GM18517 (cell line): Measurements from ENCODE around the gene GRIK3.

Experiments used
- ATAC-seq: cut with Tn5 transposase; IDR thresholded peaks from one replicate; pipeline ENCODE4 v1.9.1; 2021; ENCODE audit warnings: mild to moderate bottlenecking, moderate library complexity; ENCODE audit not compliant: unreplicated experiment

The GRIK3 gene

DNA sequence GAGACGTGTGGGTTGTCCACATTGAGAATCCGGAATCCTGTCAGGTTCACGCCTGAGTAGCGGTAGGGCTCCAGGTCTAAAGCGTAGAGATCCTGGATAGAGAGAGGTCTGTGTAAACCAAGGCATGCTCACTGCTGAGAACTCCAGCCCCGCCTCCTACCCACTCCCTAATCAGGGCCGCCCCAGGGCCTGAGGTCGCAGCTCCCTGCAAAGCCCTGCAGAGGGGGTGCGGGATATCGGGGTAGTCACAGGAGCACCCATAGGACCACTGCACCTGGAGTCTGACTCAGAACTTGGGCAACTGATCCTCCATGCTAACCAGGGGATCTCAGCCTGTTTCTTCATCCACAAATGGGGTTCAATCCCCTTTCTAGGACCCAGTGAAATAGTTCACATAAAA lies 174.4 kb downstream of the GRIK3 start:
- ATAC-seq: no peak

DNA sequence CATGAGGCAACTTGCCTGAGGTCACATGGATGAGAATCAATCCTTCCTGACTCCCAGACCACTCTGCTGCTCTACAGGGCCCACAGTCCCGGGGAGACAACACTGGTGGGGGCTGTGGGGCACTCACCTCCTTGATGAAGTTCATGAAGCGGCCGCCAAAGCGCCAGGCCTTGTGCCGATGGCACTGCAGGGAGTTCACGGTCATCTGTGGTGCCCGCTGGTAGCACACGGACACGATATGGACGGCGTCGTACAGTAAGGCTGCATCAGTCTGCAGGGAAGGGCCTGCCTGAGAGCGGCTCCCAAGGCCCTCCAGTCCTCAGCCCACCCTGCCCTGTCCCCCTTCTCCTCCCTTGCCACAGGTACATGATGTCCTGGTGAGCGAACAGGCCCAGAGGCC lies 175.3 kb downstream of the GRIK3 start:
- ATAC-seq: no peak

DNA sequence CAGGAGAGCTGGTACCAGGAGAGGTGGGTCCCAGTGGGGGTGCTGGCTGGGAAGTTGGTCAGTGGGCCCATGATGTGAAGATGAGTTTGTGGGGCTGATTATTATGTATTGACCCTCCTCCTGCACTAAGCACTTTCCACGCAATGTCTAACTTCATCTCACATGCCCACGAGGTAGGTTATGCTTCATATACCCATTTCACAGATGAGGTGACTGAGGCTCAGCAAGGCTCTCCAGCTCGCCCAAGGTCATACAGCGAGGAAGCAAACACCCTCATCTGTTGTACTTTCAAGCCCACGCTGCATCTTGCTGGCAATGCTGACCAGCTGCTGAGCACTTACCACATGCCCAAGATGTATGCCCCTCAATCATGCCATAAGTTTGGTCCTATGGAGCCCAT lies 175.8 kb downstream of the GRIK3 start:
- no peak for ATAC-seq

DNA sequence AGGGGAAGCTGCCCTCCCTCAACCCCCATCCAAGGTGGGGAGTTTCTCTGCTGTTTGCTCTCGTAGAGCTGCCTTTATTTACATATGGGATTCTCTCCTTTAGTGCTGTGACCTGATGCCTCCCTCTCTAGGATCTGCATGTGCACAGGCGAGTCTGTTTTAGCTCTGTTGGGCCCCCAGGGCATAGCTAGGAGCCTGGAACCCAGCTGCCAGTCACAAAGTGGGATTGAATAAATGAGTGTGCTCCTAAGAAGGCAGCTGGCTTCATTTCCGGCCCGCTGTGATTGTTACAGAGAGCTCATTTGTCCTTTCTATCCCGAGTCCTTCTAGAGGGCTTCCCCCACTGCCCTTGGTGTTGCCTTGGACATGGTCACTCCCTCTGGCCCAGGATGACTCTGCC lies 176.6 kb downstream of the GRIK3 start:
- no peak for ATAC-seq

DNA sequence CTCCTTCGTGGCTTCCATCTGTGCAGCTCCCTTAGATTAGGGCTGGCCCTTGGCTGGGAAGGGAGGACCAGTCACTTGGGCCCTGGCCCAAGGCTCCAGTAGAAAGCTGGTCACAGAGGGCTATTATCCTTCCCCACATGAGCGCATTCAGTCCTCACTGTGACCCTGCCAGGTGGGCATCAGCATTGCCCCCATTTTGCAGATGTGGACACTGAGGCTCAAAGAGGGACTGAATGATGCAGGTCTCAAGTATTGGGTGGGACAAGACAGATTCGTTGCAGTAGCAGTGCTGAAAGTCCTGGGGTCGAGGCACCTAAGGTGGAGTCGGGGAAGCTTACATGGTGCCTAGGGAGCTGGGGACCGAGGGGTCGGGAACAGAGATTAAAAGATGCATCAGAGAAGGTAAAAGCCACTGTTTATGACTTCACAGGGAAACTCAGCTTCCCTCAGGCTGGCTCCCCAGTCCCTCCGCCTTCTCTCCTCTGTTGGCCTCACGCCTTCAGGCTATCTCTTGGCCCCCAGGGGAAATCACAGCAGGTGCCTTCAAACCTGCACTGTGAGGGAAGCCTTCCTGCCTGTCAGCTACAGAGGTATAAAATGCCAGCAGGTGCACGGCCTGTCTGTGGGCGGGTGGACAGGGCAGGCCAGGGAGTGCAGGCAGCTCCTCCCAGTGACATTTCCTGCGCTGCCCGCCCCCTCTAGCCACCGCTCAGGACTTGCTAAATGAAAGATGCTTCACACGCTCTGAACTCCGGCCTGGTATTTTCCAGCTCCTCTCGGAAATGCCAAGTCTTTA lies 178.4 kb downstream of the GRIK3 start:
- no peak for ATAC-seq

GRCh38 chr1:36853638-36854037 lies 180.7 kb downstream of the GRIK3 start:
- ATAC-seq: no peak

- ATAC-seq: no peak
These were observed 181.7 kb downstream of the GRIK3 start for GRCh38 chr1:36852586-36852985.

DNA sequence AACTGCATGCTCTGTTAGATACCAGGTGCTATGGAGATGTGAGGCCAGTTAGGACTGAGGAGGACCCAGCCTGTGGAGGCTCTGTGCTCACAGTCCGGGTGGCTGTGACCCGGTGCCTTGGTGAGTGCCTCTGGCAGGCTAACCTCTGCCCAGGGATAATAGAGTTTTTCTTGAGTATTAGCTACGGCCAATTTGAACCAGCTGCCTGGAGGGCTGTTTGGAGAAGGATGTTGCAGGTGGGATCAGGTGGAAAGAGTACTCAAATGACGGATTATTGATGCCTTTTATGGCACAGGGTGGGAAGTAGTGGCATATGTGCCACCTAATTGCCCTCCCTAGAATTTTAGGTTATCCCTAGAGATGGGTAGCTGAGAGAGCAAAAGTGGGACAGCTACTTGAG lies 182.7 kb downstream of the GRIK3 start:
- no peak for ATAC-seq

DNA sequence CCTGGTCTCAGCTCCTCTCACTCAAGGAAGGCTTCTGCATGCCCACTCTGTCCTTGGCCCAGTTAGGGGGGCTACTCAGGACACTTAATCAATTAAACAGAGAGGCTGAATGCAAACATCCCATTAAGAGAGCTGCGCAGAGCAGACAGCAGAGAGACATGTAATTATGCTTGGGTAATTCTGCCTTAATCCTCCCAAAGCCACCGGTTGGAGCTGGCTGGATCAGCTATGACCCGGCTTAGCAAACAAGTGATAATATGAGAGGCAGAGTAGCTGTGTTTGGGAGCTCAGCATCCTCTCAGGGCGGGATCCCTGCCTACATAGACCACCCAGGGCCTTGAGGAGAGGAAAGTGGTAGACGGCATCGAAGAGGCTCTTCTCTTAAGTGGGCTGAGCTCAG lies 183.2 kb downstream of the GRIK3 start:
- no peak for ATAC-seq

- no peak for ATAC-seq
These were observed 184.4 kb downstream of the GRIK3 start for GRCh38 chr1:36849956-36850355.

GRCh38 chr1:36847761-36848160 lies 186.6 kb downstream of the GRIK3 start:
- no peak for ATAC-seq

GRCh38 chr1:36847186-36847585 lies 187.1 kb downstream of the GRIK3 start:
- ATAC-seq: no peak

DNA sequence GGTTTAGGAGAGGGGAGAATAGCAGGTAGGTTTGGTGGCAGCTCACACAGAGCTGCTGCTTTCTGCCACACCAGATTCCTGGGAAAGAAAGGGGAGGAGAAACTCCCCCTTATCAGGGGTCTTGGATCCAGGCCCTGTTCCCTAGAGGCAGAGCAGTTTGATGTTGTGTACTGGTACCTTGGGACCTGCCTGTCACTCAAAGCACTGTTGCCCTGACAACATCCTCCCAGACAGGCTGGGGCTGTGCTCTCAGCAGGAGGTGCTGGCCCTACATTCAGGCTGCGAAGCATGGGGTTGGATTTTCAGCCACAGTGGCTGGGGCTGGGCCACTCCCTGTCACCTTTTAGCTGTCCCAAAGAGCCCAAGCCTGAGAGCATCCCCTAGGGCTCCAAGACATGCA lies 188.0 kb downstream of the GRIK3 start:
- ATAC-seq: no peak

DNA sequence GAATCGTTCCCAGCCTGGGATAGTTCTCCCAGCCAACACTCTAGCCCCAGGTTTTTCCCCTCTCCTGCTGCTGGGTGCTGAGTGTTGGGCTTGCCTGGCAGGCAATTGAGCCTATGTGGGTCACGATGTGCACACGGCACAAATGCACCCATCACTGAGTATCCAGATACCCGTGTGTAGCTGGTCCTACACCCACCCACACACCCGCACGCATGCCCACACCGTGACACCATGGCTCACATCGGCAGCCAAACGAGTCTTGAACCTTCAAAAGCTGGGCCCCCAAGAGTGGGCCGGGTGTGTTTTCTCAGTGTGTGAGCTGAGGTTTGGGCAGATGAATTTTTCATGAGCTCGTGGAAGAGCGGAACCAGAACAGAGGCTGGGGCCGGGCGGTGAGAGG lies 188.5 kb downstream of the GRIK3 start:
- ATAC-seq: no peak

DNA sequence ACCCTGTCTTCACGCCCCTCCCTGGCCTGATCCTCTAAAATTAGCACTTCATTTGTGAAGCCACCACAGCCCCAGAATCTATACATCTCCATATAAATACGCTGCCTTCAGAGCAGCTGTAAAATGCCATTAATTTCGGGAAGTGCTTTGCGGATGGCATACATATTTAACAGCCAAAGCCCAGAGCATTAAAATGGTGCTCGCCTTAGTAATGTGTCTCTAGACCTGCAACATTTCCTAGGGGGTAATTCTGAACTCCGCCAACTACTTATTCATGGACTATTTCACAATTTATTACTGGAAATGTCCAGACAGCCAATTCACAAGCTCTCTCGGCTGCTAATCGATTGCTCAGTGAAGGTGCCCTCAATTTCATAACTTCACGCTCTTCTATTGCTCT lies 189.4 kb downstream of the GRIK3 start:
- no peak for ATAC-seq

DNA sequence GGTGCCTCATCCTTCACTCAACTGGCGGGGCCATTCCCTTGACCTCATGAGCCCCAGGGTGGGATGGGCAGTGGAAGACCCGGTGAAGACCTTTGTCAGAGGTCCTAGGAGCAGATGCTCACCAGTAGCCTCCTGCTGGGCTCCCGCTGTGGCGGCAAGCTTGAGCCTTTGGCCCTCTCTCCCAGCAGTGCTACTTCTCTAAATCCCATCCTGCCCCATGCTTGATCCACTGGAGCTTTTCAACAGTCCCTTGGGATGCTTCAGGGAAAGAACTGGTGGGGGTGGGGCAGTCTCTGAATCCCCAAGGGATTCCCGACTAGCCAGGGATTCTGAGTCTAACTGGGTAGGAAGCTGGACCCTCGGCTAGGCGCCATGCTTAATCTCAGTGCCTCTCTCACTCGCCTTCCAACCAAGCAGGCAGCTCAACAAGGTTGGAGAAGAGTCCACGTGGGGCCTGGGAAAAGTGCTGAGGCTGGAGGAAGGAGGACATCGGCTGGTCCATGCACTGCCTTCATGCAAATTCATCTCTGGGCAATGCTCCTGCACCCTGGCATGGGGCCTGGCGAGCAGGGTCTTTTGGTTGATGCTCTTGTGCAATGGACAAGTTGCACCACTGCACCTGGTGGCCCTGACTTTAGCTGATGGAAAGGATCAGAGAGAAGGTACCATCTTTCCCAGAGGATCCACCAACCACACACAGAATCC lies 190.3 kb downstream of the GRIK3 start:
- no peak for ATAC-seq

- ATAC-seq: no peak
These were observed 191.3 kb downstream of the GRIK3 start for GRCh38 chr1:36843027-36843426.

DNA sequence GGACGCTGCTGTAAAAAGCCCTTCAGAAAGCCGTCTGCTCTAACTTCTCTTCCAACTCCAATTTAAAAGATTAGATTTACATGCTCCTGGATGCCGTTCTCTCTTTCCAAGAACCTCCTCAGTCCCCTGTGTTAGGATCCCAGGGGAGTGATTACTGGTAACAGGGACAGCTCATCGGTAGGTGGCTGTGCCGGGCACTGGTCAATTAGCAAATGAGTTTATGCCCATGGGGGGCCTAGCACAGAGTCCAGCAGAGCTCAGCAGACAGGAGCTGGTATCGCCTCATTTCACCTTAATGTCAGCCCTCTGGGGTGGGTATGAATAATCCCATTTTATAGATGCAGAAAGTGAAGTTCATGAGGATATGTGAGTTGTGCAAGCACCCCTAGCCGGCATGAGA lies 191.9 kb downstream of the GRIK3 start:
- ATAC-seq: no peak

DNA sequence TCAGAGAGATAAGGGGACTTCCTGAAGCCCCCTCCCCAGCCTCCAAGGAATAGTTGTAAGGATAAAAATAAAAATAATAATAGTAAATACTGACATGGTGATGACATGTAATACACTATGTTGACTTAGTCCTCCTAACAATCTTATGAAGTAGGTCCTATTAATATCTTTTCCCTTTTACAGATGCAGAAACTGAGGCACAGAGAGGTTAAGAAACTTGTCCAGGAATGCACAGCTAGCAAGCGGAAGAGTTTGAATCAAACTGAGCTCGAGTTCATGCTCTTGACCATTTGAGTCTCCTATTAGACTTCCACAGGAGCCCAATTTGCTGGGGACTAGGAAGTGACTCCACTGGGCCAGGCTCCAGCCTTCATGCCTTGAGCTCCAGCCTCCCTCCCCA lies 194.8 kb downstream of the GRIK3 start:
- ATAC-seq: no peak

DNA sequence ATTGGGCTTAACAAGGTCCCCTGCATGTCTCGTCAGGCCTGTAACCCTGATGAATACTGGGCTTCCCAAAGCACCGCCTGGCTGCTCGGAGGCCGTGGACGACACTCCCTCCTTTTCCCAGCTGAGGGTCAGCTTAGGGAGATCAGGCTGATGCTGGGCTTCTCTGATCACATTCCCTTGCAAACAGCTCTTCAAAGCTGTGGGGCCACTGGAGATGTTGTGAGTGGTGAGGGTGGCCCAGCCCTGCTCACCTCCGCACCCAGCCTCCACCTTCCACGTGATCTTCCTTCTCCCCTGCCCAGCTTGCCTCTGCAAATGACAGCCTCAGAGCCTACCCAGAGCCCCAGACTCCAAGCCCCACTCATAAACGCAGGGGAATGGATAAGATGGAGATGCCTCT lies 195.4 kb downstream of the GRIK3 start:
- ATAC-seq: no peak

GRCh38 chr1:36836916-36837315 lies 197.4 kb downstream of the GRIK3 start:
- ATAC-seq: no peak

DNA sequence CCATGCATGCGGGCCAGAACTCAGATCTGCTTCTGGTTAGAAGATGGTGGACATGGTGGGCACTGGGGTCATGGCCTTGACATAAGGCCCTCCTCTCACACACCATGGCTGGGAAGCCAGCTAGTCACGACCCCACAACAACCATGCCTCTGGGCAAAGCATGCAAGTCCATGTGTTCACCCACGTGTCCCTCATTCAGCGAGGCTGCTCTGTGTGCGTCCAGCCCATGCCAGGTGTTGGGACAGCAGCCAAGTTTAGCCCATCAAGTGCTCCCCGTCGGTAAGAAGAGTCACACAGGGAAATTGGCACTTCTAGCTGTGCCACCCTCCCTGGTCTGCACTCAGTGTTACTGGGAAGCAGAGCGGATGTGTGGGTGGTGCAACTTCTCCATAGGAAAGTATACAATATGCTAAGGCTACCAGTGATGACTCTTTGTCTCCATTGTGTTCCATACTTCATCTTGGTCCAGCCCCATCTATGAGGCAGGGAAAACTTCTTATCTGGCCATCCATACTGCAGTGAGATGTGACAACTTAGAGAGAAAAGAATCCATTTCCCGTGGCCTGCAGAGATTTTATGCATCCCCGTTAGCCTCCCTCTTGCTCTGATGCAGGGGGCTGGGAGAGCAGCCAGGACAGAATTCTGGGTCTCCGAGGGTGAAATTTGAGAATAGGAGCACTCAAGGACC lies 198.0 kb downstream of the GRIK3 start:
- ATAC-seq: no peak
